SH-SY5Y (cell line): ENCODE results near the gene UGGT2.

Source experiments
- GATA2 ChIP-seq: IDR thresholded peaks from 2 replicates; pipeline ENCODE4 v1.6.1; 2011; ENCODE audit warnings: mild to moderate bottlenecking, low read depth, low read length
- GATA3 ChIP-seq: IDR thresholded peaks from 2 replicates; pipeline ENCODE4 v1.6.1; 2011; ENCODE audit warnings: low read depth, mild to moderate bottlenecking, low read length, moderate library complexity

UGGT2 gene

DNA sequence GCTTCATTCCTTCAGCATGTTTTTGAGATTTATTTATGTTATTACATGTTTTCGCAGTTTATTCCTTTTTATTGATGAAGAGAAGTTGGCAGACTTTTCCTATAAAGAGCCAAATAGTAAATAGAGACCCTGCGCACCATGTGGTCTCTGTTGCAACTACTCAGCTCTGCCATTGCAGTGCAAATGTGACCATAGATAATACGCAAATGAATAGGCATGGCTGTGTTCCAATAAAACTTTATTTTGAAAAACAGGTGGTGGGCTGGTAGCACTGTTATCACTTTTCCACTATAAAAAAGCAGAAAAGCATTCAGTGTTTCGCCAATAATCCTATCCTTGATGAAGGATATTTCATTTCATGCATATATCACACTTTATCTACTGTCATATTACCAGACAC is 281.3 kb downstream of the UGGT2 start:
- TF ChIP-seq GATA3 (no peak), GATA2 (0 out of 2 replicates have a peak, but pooled peaks have one; percentile 11)

DNA sequence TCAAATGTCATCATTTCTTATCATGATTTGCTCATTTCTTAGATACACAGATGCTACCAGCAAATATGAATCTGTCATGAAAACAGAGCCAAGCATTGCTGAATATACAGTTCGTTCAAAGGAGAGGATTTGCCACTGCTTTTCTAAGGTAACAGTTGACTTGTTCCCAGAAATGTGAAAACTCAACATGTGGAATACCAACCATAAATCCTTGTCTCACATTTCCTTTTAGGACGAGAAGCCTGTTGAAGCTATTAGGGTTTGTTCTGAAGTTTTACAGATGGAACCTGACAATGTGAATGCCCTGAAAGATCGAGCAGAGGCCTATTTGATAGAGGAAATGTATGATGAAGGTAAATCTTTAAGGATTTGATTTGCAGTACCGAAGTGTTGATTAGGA is 289.6 kb downstream of the UGGT2 start:
- no peak for TF ChIP-seq GATA2
- no peak for TF ChIP-seq GATA3

GRCh38 chr13:95756072-95756471 is 297.1 kb downstream of the UGGT2 start:
- TF ChIP-seq GATA2: no peak
- no peak for TF ChIP-seq GATA3

DNA sequence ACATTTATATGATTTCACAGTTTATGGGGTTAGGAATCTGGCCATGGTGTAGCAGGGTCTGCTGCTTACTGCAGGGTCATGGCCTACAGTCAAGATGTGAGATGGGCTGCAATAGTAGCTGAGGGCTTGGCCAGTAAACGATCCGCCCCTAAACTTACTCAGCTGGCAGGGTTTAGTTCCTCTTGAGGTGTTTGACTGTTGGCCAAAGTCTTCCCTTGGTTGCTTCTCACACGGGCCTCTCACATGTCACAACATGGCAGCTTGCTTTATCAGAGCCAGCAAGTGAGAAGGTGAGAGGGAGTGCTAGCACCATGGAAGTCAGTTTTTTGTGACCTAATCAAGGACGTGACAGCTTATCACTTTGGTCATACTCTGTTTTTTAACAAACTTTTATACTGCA is 299.1 kb downstream of the UGGT2 start:
- no peak for TF ChIP-seq GATA2
- TF ChIP-seq GATA3: no peak

GRCh38 chr13:95752677-95753076 is 300.5 kb downstream of the UGGT2 start:
- TF ChIP-seq GATA3 (no peak), GATA2 (no peak)
